Measurements from ENCODE around the gene USP7.
"Not testable (repeated sequence)": the region's sequence is repeated elsewhere in the genome, so short reads cannot be mapped to it uniquely, and the experiment has no call there.

The USP7 gene

GRCh38 chr16:8963821-8964441 lies at the start of gene USP7:
USP7 (minus strand) TSS chr16:8963906; CDS start chr16:8963285, 621 bp downstream.
- FAIRE-seq: no peak
- peak; percentile 98 for DNase-seq (ENCODE audit: insufficient read length, low spot score)

DNA sequence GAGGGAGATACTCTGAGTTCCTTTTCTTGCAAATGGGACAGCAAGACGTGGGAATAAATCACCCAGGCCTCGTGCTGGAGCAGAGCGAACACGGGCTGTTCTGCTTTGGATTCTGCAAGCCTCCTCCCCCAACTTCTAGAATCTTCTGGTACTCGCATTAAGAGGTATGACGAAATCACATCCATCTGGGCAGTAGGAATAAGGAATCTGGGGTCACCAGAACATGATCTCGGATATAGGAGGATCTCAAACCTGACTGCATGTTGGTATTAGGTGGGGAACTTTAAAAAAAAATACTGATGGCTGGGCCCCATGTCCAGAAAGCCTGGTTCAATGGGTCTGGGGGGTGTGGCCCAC lies 49.8 kb upstream of the USP7 start:
- FAIRE-seq (no peak), DNase-seq (ENCODE audit: insufficient read length, low spot score) (no peak)

- FAIRE-seq (no peak), DNase-seq (ENCODE audit: insufficient read length, low spot score) (no peak)
Observed at GRCh38 chr16:9012848-9013507, 49.3 kb upstream of the USP7 start.

- FAIRE-seq (no peak), DNase-seq (ENCODE audit: insufficient read length, low spot score) (no peak)
Observed at GRCh38 chr16:9012330-9012729, 48.6 kb upstream of the USP7 start.

- FAIRE-seq (no peak), DNase-seq (ENCODE audit: insufficient read length, low spot score) (peak; percentile 89)
Observed at GRCh38 chr16:9008601-9009260, 45.0 kb upstream of the USP7 start.

DNA sequence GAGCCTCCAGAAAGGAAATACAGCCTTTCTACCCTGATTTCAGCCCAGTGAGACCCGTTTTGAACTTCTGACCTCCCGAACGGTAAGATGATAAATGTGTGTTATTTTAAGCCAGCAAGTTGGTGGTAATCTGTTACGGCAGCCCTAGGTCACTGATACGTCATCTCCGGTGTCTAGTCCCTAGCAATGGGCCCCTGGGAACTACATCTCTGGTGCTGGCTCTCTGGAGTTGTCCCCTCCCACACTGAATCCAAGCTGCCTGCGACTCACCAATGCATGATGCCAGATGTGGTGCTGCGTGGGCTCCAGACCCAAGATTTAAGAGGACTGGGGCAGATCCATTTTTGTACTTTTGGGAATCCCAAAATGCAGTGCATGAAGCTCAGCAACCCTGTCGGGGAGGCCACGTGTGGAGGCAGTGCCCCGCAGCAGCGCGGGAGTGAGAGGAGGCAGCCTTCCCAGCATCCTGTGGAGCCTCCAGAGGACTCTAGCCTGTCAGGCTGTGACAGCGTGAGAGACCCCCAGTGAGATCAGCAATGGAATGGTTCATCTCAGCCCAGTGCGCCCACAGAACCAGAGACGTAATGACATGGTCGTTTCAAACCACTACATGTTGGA lies 43.6 kb upstream of the USP7 start:
- FAIRE-seq (no peak), DNase-seq (ENCODE audit: insufficient read length, low spot score) (no peak)

DNA sequence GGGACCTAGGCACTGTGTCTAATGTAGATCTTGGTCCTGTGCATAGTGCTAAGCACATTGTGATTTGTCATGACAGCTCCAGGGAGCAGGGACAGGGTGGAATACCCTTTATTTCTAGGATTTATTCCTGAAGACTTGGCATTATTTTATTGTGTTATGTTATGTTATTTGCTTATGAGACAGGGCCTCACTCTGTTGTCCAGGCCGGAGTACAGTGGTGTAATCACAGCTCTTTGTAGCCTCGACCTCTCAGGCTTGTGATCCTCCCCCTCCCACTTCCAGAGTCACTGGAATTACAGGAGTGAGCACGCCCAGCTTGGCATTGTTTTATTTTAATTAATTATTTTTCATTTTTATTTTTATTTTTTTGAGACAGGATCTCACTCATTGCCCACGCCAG lies 40.5 kb upstream of the USP7 start:
- FAIRE-seq (no peak), DNase-seq (ENCODE audit: insufficient read length, low spot score) (no peak)

- DNase-seq (ENCODE audit: insufficient read length, low spot score): no peak
- FAIRE-seq: no peak
Observed at GRCh38 chr16:9003763-9004162, 40.1 kb upstream of the USP7 start.

DNA sequence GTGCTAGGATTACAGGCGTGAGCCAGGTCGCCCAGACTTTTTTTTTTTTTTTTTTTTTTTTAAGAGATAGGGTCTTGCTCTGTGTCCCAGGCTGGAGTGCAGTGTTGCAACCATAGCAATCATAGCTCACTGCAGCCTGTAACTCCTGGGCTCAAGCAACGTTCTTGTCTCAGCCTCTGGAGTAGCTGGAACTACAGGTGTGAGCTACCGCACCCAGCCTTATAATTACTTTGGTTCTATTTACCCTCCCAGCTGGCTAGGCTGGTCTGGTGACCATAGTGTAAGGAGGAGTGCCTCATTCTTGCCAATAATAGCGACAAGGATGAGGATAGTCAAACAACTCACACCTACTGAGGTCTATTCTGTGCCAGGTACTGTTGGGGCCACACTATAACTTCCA lies 39.6 kb upstream of the USP7 start:
- FAIRE-seq (no peak), DNase-seq (ENCODE audit: insufficient read length, low spot score) (no peak)

- DNase-seq (ENCODE audit: insufficient read length, low spot score): no peak
- FAIRE-seq: no peak
Observed at GRCh38 chr16:9002042-9002441, 38.3 kb upstream of the USP7 start.

DNA sequence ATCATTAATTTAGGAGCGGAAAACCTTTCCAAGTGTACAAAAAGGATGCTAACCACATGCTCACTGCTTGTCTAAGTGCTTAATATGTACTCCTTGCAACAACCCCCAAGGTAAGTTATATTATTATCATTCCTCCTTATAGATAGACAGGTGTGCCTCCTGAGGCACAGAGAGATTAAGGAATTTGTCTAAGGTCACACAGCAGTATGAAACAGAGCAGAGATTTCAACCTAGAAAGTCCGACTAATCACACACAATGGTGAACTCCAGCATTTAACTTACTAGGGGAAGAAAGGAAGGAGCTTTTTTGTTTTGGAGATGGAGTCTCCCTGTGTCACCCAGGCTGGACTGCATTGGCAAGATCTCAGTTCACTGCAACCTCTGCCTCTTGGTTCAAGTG lies 37.0 kb upstream of the USP7 start:
- DNase-seq (ENCODE audit: insufficient read length, low spot score): no peak
- no peak for FAIRE-seq

- DNase-seq (ENCODE audit: insufficient read length, low spot score): no peak
- no peak for FAIRE-seq
Observed at GRCh38 chr16:8999800-9000199, 36.1 kb upstream of the USP7 start.

- FAIRE-seq (no peak), DNase-seq (ENCODE audit: insufficient read length, low spot score) (no peak)
Observed at GRCh38 chr16:8998108-8998507, 34.4 kb upstream of the USP7 start.

- no peak for FAIRE-seq
- no peak for DNase-seq (ENCODE audit: insufficient read length, low spot score)
Observed at GRCh38 chr16:8996891-8997290, 33.2 kb upstream of the USP7 start.

DNA sequence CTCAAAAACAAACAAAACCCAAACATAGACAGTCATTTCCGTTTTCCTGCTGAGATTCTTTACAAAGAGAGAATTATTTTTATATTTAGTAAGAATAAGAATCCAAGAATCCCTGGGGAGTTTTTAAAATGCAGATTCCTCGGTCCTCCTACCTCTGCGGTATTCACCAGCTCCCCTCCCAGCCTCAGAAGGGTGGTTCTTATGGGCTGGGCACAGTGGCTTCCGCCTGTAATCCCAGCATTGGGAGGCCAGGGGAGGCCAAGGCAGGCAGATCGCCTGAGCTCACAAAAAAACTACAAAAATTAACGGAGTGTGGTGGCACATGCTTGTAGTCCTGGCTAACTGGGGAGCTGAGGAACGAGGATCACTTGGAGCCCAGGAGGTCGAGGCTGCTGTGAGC lies 26.7 kb upstream of the USP7 start:
- FAIRE-seq (no peak), DNase-seq (ENCODE audit: insufficient read length, low spot score) (no peak)

DNA sequence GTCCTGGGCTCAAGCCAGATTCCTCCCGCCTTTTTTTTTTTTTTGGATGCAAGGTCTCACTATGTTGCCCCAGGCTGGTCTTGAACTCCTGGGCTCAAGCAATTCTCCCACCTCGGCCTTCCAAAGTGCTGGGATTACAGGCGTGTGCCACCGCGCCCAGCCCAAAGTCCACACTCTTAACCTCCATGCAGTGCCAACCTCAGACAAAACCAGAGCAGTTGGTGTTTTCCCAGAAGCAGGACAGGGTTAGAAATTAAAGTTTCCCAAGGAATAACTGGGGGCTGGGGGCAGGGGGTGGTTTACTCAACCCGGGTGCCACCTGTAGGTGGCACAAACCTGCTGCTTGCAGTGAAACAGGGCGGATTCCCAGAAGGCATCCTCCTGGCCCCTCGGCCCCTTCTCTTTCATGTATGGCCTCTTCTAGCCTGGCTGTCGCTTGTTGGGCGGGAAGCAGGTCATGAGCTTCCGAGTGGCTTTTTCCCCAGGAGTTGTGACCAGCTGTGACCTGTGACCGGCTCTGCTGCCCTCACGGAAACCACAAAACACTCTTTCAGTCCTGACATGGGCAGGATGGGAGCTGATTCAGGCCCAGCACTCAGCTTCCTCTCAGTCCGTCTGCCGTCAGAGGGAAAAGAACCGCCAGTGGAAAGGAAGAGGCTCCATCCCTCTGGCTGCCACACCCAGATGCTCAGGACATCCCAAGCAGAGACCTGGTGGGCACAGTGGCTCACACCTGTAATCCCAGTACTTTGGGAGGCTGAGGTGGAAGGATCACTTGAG lies 25.6 kb upstream of the USP7 start:
- FAIRE-seq (no peak), DNase-seq (ENCODE audit: insufficient read length, low spot score) (no peak)

- no peak for DNase-seq (ENCODE audit: insufficient read length, low spot score)
- no peak for FAIRE-seq
Observed at GRCh38 chr16:8986818-8987191, 23.1 kb upstream of the USP7 start.

GRCh38 chr16:8986111-8986510 lies 22.4 kb upstream of the USP7 start:
- FAIRE-seq (no peak), DNase-seq (ENCODE audit: insufficient read length, low spot score) (no peak)

- no peak for DNase-seq (ENCODE audit: insufficient read length, low spot score)
- FAIRE-seq: no peak
Observed at GRCh38 chr16:8982816-8983215, 19.1 kb upstream of the USP7 start.

DNA sequence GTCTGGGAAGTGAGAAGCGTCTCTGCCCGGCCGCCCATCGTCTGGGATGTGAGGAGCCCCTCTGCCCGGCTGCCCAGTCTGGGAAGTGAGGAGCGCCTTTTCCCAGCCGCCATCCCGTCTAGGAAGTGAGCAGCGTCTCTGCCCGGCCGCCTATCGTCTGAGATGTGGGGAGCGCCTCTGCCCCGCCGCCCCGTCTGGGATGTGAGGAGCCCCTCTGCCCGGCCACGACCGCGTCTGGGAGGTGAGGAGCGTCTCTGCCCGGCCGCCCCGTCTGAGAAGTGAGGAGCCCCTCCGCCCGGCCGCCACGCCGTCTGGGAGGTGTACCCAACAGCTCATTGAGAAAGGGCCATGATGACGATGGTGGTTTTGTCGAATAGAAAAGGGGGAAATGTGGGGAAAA lies 18.2 kb upstream of the USP7 start:
- not testable (repeated sequence) for DNase-seq (ENCODE audit: insufficient read length, low spot score); FAIRE-seq

DNA sequence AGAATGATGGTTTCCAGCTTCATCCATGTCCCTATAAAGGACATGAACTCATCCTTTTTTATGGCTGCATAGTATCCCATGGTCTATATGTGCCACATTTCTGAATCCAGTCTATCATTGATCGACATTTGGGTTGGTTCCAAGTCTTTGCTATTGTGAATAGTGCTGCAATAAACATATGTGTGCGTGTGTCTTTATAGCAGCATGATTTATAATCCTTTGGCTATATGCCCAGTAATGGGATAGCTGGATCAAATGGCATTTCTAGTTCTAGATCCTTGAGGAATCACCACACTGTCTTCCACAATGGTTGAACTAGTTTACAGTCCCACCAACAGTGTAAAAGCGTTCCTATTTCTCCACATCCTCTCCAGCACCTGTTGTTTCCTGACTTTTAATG lies 12.5 kb upstream of the USP7 start:
- not testable (repeated sequence) for FAIRE-seq

More for the DNA sequence above, 12.5 kb upstream of the USP7 start:
- not testable (repeated sequence) for DNase-seq (ENCODE audit: insufficient read length, low spot score)

All from GM19239 (cell line).